GM18520 (cell line): ENCODE data around the gene SMKR1.
"Not testable (repeated sequence)": the region's sequence is repeated elsewhere in the genome, so short reads cannot be mapped to it uniquely, and the experiment has no call there.

ENCODE experiments used
- ATAC-seq: cut with Tn5 transposase; IDR thresholded peaks from one replicate; pipeline ENCODE4 v1.9.1; 2021; ENCODE audit not compliant: unreplicated experiment

The SMKR1 gene

DNA sequence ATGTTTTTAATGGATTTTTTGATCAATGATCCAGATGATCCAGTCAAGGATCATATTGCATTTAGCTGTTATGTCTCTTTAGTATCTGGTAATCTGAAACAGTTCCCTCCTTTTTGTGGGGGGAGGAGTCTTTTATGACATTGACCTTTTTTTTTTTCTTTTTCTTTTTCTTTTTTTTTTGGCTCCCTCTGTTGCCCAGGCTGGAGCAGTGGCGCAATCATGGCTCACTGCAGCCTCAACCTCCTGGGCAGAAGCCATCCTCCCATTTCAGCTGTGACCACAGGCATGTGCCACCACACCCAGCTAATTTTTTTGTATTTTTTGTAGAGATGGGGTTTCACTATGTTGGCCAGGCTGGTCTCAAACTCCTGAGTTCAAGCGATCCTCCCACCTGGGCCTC, 22.1 kb downstream of the SMKR1 start:
- ATAC-seq, result not testable (repeated sequence)

GRCh38 chr7:129525225-129525862, 23.0 kb downstream of the SMKR1 start:
- no peak for ATAC-seq

GRCh38 chr7:129529643-129530042, 27.3 kb downstream of the SMKR1 start:
- no peak for ATAC-seq

DNA sequence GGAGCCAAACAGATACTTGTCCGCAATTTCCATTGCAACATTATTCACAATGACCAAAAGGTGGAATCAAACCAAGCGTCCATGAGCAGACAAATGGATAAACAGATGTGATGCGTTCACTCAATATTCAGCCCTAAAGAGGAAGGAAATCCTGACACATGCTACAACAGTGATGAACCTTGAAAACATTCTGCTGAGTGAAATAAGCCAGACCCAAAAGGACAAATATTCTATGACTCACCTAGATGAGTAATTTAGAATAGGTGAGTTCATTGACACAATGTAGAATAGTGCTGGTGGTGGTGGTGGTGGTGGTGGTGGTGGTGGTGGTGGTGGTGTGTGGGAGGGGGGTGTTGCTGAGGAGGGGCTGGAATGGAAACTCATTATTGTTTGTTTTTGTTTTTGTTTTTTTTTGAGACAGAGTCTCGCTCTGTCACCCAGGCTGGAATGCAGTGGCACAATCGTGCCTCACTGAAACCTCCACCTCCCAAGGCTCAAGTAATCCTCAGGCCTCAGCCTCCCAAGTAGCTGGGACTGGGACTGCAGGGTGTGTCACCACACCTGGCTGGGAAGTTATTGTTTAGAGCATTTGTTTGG, 28.6 kb downstream of the SMKR1 start:
- peak; percentile 72 for ATAC-seq

DNA sequence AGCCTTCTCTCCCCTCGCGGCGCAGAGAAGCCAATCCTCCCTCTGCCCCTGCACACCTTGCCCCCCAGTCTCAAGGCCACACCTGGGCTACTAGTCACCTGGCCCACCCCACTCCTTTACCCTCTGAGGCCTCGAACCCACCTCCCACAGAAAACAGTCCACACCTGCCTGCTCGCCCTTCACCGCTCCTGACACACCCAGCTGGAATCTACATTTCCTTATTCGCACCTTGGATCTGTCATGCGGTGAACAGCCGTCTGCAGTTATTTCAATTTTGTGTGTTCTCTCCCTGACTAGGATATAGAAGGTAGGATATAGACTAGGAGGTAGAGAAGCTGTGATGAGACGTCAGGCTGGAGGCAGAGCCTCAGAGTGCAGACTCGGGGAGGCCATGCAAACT, 29.4 kb downstream of the SMKR1 start:
- ATAC-seq, result no peak

- ATAC-seq, result no peak
Observed at GRCh38 chr7:129532375-129532774, 30.0 kb downstream of the SMKR1 start.

GRCh38 chr7:129534558-129535274, 32.4 kb downstream of the SMKR1 start:
- ATAC-seq, result not testable (repeated sequence)

- no peak for ATAC-seq
Observed at GRCh38 chr7:129535896-129536295, 33.6 kb downstream of the SMKR1 start.

- ATAC-seq, result no peak
Observed at GRCh38 chr7:129536323-129536722, 34.0 kb downstream of the SMKR1 start.

DNA sequence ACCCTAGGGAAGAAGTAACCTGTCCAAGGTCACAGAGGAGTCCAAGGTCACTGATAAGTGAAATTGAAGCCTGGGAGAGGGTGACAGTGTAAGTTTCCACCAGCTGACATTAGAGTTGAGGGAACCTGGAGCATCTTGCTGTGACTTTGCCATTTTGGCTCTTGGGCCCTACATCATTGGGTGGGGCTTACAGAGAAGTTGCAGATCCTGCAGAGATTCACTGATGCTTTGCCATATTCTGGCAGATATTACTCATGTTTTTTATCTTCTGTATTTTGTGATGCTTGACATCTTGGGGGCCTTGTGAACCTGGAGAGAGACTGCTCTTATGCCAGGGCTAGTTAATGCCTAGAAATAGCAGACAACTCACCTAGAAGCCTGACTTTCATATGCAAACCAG, 36.5 kb downstream of the SMKR1 start:
- no peak for ATAC-seq

DNA sequence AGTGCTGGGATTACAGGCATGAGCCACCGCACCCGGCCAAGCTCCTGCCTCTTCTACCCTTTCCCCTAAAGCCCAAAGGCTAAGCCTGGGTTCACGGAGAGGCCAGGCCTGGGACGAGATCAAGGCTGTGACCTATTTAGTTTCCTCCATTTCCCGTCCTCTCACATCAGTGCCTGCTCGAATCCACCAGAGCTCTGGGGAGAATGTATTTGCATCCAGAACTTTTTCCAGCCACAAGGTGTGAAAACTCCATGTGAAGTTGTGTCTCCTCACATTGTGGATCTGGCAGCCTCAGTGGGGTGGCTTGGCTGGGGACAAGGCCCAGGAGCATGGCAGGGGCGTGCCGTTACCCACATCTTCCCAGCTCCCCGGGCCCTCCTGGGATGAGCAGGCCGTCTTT, 38.0 kb downstream of the SMKR1 start:
- ATAC-seq, result no peak

- ATAC-seq, result no peak
Observed at GRCh38 chr7:129544700-129545099, 42.4 kb downstream of the SMKR1 start.

- ATAC-seq, result no peak
Observed at GRCh38 chr7:129550693-129551360, 48.5 kb downstream of the SMKR1 start.

- no peak for ATAC-seq
Observed at GRCh38 chr7:129553899-129554461, 51.6 kb downstream of the SMKR1 start.

DNA sequence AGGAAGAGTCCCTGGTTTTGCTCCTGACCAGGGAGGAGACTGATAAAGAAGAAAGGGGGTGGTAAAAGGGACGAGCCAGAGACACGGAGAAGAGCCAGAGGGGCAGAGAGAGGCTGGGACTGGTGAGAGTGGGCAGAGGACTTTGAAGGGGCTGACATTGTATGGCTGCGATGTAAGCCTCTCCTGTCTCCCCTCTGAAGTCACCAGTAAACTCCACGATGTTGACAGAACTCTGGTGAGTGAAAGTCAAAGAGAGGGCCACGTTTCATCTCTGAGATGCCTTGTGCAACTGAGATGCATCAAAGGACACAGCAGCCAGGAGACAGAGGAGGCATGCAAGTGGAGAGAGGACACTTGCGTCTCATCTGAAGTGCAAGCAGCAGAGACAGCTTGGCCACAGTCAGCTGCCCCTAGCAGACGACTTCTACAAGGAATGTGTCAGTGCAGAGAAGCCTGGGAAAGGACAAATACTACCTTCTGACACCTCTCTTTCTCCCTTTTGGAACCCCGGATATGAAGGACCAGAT, 54.3 kb downstream of the SMKR1 start:
- ATAC-seq, result no peak

DNA sequence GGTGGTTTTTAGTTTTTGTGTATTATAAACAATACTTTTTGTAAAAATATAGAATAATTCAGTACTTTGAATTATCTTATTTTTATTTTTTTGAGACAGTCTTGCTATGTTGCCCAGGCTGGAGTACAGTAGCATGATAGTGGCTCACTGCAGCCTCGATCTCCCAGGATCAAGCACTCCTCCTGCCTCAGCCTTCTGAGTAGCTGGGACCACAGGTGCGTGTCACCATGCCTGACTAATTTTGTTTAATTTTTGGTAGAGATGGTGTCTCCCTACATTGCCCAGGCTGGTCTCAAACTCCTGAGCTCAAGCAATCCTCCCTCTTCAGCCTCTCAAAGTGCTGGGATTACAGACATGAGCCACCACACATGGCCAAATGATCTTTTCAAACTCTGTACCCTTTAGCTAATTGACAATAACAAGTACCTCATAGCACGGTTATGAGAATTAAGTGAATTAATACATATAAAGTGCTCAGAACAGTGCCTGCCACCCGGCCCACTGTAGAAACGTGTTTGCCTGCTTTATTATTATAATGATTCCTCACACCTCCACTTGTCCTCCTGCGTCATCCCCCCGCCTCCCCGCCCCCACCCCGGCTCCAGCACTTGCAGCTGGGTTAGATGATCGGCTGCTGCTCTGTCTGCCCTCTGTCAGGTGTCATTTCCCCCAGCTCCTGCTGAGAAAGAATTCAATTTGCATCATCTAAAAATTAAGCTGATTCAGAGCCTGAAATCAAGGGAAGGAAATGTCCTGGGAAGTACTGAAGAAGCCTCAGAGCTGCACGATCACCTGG, 55.6 kb downstream of the SMKR1 start:
- no peak for ATAC-seq

GRCh38 chr7:129559564-129559963, 57.2 kb downstream of the SMKR1 start:
- ATAC-seq, result no peak

GRCh38 chr7:129560831-129561230, 58.5 kb downstream of the SMKR1 start:
- ATAC-seq, result no peak

- ATAC-seq, result no peak
Observed at GRCh38 chr7:129561677-129562359, 59.5 kb downstream of the SMKR1 start.
